NCI-H2227 (cell line): ENCODE results near the gene CEPT1.

Experiments
- DNase-seq: peaks from one replicate; lab custom pipeline; 2025; ENCODE audit not compliant: unreplicated experiment; lab: John Stamatoyannopoulos, UW

The CEPT1 gene

DNA sequence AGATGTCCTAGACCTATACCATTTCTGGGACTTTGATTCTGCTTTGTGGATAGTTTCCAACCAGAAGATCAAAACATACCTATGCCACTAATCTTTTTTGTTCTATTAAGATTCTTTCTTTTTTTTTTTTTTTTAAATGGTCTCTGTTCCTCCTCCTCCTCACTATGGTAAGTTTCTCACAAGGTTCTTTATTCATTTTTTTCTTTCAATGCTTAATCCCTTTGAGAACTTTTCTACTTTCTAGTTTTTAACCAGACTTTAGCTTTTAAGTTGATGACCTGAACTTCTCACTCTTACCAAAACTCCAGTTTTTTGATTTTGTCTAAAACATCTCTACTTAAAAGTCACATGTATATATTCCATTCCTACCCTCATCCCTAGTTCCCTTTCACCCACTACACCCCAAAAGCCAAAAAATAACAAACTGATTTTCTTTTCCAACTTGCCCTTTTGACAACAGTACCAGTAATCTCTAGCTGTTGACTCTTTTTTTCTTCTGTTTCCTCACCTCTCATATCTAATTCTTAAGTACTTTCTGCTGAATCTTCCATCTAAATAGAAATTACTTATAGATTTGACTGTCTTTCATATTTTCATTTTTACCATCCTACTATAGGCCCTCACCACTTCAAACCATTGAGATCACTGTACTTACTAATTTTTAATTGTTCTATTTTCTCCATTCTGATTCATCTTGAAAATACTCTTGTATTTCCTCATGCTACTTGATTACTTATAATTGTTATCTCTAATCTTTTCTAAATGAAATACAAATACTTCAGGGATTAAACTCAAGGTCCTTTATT, 6.1 kb downstream of the CEPT1 start:
- no peak for DNase-seq

DNA sequence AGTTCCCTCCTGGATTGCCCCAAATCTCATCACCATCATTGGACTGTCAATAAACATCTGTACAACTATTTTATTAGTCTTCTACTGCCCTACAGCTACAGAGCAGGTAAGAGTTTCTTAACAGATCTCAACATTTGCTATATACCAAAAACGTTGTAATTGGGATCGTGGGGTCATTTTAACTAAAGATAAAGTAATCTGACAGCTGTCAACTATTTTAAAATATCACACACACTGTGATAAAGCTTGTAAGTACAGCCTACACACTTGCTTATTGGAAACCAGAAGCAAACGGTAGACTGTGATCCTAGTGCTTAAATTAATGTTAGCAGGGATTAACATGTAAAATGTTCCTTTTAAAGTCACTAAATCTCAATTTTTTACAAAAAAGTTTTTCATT, 7.9 kb downstream of the CEPT1 start:
- no peak for DNase-seq

DNA sequence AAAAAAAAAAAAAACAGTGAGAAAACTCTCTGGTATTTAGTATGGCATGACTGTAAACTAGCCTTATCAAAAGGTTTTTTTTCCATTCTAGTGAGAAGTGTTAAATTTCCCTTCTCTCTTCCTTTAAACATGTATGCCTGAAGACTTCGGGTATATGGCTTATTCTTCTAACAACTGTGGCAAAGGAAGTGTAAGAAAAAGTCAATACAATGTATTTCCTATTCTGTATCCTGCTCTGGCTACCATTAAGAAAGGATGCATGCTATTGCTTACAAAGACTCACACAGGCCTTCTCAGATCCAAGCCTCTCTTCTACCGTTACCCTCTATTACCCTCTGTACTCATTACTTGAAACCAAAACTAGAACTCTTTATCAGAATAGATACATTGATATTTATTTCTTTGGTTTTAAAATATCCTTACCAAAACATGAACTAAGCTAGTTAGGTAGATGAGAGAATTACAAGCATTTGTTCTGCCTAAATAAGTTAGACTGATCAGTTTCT, 8.4 kb downstream of the CEPT1 start:
- no peak for DNase-seq

DNA sequence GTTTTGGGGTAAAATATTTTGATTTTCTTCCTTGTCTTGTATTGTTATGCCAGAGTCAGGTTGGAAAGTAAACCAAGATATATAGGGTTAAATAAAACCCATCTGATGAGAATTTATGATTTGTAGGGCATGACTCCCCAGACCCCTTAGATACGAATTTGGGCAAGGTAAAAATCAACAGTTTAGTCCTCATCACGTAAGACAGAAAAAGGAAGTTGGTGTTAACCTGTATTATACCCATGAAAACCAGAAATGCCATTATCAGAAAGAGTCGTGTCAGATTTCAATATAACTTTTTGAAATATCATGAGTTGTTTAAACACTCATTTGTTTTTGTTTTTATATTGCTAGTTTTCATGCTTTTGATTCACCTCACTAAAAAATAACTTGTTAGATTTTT, 11.8 kb downstream of the CEPT1 start:
- no peak for DNase-seq

DNA sequence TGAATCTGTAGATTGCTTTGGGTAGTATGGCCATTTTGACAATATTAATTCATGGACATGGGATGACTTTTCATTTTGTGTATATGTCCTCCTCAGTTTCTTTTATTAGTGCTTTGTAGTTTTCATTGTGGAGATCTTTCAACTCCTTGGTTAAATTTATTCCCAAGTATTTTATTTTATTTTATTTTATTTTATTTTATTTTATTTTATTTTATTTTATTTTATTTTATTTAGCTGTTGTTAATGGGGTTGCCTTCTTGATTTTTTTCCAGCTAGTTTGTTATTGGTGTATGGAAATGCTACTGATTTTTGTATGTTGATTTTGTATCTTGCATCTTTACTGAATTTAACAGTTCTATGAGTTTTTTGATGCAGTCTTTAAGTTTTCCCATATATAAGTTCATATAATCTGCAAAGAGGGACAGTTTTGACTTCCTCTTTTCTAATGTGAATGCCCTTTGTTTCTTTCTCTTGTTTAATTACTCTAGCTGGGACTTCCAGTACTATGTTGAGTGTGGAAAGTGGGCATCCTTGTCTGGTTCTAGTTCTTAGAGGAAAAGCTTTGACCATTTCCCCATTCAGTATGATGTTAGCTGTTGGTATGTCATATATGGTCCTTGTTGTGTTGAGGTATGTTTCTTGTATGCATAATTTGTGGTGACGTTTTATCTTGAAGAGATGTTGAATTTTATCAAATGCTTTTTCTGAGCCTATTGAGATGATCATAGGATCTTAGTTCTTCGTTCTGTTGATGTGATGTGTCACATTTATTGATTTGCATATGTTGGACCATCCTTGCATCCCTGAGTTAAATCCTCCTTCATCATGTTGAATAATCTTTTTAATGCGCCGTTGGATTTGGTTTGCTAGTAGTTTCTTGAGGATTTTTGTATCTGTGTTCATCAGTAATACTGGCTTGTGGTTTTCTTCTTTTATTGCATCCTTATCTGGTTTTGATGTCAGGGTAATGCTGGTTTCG, 14.3 kb downstream of the CEPT1 start:
- DNase-seq, result no peak

DNA sequence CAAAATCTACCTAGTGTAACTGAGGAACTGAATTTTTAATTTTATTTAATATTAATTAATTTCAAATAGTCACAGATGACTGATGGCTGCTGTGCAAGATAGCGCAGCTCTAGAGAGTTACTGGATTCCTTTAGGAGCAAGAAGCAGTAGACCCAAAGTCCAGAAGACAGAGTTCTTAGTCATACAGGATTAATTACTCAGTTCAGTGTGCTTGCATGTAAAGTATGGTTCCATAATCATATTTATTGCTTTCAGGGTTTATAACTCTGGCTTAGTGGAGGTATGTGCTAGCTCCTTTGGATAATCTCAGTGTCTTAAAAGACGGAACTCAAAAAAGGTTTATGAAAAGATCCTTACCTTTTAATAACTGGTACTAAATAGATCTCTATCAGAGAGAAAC, 17.4 kb downstream of the CEPT1 start:
- DNase-seq, result no peak

DNA sequence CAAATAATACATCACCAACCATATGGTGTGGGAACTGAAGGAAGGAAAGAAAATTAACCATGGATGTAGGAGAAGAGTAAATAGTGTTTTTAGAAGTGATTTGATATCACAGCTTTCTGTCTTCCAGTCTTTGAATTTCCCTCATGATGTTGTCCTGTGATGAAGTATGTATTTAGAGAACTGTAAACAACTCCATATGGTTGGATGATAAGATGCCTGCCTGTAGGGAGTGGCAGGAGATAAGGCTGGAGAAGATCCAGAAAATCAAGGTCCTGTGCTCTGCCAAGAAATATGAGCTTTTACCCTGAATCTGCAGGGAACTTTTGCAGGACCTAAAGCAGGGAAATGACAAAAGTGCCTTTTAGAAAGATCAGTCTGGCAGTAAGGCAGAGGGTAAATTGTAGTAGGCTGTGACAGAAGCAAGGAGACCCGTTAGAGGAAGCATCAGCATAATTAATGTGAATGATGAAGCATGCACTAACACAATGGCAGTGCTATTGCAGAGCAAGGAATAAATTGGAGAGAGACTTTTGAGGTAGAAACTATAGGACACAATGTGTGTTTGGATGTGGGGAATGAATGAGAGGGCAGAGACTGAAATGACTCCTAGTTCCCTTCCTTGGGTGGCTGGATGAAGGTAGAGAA, 21.9 kb downstream of the CEPT1 start:
- no peak for DNase-seq

DNA sequence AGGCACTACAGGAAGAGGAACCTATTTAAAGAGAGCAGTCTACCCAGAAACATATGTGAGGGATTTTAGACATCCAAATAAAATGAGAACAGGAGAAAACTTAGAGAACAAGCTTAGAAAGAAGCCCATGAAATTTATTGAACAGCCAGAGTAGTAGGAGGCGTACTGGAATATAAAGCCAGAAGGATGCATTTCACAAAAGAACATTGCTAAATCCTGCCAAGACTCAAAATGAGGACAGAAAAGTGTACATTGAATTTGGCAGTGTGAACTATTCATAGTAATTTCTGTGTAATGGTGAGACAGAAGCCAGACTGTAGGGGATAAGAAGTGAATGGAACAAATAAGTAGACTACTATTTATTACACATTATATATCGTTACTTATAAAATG, 22.5 kb downstream of the CEPT1 start:
- DNase-seq, result no peak

DNA sequence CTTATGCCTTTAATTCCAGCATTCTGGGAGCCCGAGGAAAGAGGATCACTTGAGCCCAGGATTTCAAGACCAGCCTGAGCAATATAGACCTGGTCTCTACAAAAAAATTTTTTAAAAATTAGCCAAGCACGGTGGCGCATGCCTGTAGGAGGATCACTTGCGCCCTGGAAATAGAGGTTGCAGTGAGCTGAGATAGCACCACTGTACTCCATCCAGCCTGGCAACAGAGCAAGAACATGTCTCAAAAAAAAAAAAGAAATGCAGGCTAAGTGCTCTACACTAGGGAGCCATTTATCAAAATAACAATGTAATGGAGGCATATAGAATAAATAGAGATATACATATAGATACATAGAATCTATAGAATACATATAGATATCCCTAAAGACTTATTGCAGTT, 23.3 kb downstream of the CEPT1 start:
- DNase-seq, result no peak

DNA sequence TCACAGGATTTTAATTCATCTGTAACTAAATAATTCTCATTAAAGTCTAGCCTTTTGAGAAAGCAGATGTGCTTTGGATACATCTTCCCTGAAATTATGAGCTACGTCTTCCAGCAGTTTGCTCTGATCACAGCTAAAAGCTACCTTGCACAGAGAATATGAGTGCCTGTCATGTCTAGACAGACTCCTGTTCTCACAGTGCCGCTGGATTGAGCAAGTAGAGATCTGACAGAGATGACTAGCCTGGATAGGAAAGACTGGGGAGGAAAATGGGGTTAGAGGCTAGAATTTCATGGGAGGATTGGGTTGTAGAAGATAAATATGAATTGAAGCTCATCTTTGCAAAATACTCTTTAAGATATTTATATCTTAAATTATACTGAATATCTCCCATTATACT, 24.1 kb downstream of the CEPT1 start:
- no peak for DNase-seq

DNA sequence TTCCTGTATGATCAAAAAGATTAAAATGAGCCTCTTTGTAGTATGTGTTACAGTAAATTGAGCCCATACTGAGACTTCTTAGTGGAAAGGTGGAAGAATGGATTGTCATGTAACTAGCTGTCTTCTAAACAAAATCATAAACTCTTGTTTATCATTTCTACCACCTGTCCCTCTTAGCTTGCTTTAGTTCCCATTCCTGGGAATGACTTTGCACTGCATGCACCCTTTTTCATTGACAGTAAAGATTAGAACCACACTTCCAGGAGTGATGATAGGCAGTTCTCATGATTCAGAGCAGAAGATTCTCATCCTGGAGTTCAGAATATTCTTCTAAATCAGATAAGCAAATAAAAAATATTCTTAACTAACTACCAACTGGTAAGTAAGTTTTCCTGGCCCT, 32.4 kb downstream of the CEPT1 start:
- no peak for DNase-seq

DNA sequence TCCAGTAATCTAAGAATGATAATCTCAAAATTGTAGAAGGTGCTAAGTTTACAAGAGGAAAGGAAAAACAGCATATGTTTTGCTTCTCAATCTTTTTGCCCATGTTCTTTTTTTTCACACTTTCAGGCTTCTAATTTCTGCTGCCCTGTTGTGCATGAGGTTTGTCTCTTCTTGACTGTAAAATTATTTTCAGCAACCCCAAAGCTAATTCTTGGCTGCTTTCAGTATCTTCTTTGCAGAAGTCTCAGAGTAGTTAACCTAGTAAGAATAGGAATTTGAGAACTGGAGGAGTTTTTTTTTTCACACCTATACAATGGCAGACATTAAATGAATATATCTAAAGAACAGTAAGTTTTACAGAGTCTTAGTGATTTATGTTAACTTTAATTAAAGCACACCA, 34.0 kb downstream of the CEPT1 start:
- no peak for DNase-seq

DNA sequence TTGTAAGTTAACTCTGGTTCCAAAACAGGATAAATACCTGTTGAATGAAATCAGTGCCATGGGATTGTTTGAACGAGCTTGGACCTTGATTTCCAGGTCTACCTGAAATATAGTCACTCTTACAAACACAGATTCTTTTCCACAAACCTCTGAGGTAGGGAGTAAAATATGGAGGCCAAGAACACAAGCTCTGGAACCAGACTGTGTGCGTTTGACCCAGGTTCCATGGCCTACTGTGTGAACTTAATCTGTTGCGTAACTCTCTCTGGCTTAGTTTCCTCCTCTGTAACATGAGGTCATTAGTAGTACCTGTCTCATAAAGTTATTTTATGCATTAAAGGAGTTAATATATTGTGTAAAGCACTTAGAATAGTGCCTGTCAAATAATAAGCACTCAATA, 35.3 kb downstream of the CEPT1 start:
- no peak for DNase-seq

DNA sequence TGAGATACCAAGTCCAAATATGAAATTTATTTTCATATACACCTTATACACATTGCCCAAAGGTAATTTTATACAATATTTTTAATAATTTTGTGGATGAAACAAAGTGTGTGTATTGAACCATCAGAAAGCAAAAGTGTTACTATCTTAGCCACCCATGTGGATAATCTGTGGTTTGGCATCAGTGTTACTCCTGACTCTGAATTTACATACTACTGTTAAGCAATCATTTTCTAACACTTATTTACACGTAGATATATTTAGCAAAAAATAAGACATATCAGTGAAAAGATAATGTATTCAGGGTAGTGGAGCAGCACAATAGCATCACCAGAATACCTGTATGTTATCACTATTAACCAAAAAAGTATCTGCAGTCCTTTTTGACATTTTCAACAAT, 36.7 kb downstream of the CEPT1 start:
- DNase-seq, result no peak

DNA sequence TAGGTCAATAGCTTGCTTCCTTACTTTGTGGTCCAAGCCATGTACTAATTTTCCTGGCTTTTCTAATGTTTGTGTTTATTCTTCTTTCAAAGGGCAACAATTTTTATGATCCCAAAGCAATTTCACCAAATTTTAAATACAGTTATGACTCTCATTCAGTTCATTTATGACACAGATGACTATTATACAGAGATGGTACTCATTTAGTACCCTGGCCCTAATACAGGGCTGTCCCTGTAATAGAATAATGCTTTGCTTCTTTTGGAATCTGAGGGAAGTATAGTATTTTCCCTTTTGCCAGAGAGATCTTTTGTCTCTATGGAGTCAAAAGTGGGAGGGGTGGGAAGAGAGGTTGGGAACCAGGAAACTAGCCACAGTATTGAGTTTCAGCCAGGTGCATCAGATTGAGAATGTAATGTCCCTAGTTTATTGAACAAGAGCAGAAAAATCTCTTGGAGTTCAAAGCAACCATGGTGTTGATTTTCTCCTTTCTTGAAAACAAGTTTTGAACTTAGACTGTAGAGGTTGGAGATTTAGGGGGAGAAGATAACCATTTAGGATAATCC, 40.0 kb downstream of the CEPT1 start:
- no peak for DNase-seq

DNA sequence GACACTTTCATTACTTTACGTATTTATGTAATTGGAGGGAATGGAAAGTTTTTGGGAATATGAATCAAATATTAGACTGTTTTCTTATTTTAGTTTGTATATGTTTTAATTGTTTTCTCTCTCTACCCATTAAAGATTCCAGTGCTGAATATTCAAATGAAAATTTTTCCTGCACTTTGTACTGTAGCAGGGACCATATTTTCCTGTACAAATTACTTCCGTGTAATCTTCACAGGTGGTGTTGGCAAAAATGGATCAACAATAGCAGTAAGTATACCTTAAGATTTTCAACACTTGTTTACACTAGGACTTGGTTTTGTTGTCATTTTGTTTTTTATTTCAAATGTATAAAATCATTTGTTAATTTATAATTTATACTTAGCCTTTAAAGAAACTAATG, 42.0 kb downstream of the CEPT1 start:
- DNase-seq, result no peak

DNA sequence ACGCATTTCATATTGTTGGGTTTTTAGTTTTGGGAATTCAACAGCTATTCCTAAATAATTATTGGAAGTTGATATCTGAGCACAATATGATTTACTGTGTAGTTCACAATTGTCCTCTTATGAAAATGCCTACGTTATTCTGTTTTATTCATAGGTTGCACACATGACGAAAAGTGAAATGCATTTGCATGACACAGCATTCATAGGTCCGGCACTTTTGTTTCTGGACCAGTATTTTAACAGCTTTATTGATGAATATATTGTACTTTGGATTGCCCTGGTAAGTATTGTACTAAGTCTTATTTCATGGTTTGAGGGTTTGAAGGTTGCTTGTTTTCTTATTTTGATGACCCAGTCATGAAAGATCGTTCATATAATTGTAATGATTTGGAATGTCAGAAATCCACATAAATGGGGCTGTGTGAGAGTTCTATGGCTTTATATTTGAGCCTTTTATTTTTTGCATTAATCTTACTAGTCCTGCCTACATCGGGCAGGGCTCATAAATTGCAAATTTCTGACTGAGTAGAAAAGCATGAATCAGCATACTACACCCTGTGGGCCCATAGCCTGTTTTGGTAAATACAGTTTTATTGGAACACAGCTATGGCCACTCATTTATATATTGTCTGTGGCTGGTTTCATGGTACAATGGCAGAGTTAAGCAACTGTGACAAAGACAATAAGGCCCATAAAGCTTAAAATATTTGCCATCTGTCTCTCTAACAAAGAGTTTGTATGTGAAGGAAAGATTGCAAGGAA, 43.5 kb downstream of the CEPT1 start:
- DNase-seq, result no peak

DNA sequence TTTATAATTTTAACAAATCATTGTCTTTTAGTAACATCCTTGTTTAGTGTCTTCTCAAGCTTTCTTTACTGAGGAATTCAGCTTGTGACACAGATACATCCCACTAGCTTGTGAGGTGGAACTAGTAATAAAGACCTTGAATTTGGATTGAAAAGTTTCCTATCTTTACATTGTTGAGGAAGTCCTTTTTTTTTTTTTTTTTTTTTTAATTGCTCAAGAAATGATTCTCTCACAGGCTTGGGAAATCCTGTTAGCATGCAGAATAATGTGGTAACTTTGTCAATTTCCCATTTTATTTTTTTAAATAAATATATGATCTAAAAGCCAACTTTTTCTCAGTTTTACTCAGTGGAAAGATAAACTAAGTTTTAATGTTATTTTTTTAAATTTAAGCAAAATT, 44.6 kb downstream of the CEPT1 start:
- no peak for DNase-seq

DNA sequence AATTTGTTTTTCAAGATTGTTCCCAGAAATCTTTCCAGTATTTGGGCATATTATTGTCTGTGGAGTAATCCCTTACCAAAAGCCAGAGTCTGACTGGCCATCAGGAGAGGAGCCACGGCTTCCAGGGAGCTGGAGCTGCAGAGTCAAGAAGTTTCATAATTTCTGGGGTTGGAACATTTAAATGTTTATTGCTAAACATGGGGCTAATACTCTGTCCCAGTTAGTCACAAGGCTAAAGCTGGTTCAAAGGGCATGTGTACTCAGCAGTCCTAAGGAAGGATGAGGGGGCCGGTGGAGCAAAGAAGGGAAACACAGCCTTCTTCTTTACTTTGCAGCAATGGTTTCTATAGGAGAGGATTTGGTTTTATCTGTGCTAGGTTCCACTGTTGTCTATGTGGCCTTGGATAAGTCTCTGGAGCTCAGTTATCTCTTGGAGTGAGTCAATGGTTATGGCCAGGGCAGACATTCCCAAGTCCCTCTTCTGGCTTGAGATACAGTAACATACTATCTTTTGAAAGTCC, 51.0 kb downstream of the CEPT1 start:
- no peak for DNase-seq

DNA sequence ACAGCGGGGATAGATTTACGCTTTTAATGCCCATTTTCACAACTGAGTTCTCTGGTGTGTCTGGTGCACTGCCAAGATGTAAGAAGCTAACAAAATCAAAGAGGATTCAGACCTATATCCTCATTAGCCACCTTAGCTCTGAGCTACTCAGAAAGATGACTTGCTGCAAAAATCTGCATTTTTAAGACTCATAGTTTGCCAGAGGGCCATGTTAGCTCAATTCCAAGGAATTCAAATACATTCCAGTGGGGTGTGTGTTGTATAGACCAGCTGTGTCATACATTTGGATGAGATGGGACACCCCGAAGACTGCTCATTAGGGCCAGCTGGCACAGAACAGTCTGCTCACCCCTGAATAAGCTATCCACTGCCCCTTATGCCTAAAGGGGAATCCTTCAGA, 51.5 kb downstream of the CEPT1 start:
- no peak for DNase-seq
